ENCODE data around the gene ELMO1.
A peak's percentile ranks its signal among the peaks of the same experiment; 100 is the strongest.

Gene ELMO1

GRCh38 chr7:37076668-37077067 lies 372.0 kb downstream of the ELMO1 start:
- no peak for DNase-seq

GRCh38 chr7:37074370-37074769 lies 374.3 kb downstream of the ELMO1 start:
- DNase-seq: no peak

DNA sequence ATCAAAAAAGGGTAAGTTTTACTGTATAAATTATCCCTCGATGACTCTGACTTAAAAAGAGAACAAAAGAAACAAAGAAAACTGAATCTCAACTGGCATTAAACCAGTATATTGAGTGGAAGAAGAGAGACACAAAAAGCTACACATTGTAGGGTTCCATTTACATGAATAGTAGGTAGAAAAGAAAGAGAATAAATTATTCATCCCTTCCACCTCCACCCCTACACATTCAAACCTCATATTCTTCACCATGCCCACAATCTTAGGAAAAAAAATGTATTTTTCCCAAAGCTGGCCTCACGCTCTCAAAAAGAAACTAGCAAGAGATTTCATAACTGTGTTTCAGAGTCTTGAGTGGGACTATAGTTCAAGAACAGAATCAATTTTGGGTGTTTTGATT lies 377.5 kb downstream of the ELMO1 start:
- DNase-seq: no peak

- DNase-seq: no peak
Measured at GRCh38 chr7:37070471-37070870, 378.2 kb downstream of the ELMO1 start.

DNA sequence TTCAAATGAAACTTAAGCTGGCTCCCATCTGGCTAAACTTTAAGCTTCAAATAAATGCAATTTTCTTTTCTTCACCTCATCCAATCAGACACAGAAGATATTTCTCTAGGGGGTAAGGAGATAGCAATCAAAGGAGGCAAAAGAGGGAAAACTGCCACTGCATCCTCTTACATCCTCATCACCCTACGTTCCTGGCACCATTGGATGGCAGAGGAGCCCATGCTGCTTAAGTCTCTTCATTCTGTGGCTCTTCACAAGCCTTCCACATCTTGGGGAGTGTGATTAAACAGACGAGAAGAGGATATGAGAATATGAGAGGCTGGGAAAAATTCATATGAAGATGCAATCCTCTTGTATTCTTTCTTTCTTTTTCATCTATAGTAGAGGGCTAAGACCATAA lies 378.6 kb downstream of the ELMO1 start:
- DNase-seq: peak; percentile 63

- DNase-seq: no peak
Measured at GRCh38 chr7:37069336-37069735, 379.3 kb downstream of the ELMO1 start.

DNA sequence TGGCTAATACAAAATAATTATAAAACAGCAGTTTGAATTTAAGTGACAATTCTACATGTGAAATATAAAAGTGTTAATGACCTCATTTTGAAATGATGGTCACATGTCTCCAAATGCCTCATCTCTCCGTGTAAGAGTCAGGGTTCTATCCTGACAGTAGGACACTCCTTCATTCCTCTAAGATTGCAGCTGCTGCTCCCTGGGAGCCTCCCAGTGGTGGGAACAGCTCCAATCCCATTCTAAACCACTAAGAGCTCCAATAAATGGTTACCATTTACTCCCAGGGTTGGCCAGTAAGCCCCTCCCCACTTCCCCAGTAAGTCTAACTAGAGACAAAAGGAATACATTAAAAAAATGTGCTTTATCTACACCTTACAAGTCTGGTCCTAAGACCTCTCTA lies 379.8 kb downstream of the ELMO1 start:
- peak; percentile 15 for DNase-seq

DNA sequence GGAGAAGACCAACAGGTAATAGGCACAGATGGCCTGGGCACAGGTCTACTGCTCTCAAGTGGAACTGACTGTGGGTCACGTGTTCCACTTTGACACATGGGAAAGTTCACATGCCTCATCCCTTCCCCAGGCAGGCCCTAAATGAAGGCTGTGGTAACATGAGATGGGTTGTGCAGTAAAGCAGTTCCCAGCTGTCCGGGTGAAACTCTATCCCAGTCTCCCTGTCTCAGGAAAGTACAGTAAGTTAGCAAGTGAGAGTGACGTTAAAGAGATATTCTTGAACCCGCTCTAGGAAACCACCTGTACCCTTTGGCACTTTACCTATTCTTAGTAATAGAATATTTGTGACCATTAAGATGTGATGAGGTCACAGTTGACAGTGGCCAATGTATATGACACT lies 380.6 kb downstream of the ELMO1 start:
- DNase-seq: peak; percentile 96

DNA sequence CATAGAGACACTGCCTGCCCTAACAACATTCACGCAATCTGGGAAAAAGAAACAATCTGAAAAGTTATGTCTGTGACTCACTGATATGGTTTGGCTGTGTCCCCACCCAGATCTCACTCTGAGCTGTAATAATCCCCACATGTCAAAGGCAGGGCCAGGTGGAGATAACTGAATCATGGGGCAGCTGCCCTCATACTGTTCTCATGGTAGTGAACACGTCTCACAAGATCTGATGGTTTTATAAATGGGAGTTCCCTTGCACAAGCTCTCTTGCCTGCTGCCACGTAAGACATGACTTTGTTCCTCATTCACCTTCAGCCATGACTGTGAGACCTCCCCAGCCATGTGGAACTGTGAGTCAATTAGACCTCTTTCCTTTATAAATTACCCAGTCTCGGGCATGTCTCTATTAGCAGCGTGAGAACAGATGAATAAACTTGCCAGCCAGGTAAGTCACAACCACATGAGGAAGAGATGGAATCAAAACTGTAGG lies 382.8 kb downstream of the ELMO1 start:
- no peak for DNase-seq

GRCh38 chr7:37062560-37062859 lies 386.2 kb downstream of the ELMO1 start:
- no peak for DNase-seq

DNA sequence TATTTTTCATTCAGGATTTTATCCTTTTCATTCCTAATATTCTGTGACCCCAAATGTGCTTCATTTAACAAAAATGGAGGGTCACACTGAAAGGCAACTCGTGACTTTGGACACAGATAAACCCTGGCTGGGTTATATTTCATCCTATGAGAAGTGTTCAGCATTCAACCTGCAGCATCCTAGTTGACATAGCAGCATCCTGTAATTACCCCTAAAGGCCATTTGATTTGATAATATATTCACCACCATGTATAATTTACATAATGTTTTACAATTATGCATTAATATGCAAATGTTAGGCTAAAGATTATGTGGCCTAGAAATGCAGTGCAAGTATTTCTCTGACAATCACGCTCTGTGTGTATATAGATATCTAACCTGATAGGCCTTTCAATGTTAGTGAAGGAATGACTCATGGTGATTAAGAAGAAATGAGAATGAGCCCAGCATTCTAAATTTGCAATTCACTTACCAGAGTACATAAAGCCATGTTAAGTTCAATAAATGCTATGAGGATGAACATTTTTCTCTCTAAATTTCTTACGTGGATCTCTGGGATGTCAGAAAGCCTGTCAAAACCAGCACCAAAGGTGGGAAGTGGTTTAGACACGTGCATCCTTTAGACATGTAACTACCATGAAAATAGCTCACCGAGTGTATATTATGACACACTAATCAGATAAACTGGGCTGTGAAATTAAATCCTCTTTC lies 386.7 kb downstream of the ELMO1 start:
- DNase-seq: no peak

DNA sequence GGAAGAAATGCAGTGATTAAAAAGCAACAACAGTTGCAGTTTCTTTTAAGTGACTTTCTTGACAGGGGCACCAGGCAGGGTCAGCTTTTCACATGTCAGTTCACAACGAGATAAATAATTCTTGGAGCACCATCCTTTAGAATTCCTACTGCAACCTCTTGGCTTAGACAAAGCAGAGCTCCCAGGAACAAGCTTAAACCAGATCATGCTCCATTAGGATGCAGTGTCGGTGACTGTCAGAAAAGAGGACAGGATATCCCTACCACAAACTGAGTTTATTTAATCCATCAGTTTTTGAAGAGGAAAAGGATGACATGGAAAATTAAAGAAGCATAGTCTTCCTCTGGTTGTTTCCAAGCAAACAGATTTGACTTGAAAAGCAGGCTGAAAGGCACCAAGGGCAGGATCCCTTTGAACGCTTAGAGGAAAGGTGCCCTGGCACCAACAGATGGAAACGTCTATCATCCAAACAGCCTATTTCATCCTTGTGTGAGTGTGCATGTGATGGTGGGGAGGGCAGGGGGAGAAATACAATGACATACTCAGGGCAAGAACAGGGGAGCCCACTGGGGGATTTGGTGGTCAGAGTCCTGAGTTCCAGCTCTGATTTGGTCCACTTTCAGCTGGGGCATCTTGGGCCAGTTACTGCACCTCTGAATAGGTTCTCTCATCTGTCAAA lies 392.3 kb downstream of the ELMO1 start:
- no peak for DNase-seq

- DNase-seq: no peak
Measured at GRCh38 chr7:37054624-37055241, 393.9 kb downstream of the ELMO1 start.

DNA sequence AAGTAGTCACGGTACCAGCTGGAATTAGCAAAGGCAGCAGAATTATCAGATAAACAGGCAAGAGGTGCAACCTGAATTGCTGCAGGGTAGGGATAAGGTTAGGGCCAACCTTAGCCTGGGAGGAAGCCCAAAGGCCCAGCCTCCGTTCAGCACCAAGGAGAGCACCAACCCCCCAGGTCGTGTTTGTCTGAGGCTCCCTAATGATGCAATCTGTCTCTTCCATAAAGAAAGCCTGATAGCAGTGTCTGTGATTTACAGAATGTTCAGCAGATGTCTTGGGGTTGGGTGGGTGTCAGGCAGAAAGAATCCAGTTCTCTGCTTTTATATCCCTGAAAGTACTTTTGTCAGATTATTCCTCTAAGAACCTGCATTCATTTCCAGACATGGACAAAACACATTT lies 396.0 kb downstream of the ELMO1 start:
- no peak for DNase-seq

- no peak for DNase-seq
Measured at GRCh38 chr7:37050801-37051200, 397.9 kb downstream of the ELMO1 start.

DNA sequence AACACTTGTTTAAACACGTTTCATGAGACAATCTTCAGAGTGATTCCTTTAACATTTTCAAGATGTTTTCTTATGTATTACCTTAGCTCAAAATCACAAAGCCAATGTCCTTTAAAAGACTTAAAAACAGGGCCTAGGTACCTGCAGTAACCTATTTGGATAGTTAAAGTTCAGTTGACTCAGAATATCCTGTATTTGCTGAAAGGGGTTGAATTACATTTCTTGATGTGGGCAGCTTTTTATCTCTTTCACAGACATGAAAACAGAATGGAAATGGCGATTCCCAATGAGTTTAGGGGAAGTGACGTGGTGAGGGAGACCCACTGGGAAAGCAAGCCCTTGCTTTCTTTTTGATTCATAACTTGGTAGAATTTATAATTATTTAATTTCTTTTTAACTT lies 400.0 kb downstream of the ELMO1 start:
- DNase-seq: no peak

DNA sequence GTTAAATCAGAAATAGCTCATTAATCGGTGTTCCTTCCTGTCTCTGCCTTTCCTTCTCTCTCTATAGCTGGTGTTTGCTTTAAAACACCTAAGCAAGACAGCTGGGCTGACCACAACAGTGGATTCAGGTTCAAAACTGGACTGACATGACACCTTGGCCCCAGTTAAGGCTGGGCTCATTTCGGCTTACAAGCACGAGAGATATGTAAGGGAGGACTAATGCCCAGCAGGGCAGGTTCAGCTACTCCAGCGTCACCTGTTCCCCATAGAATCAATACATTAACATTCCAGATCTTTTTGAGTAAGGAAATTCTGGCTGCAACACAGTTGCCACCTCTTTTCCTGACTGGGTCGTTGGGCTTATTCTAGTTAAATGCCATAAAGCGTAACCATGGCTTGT lies 401.4 kb downstream of the ELMO1 start:
- no peak for DNase-seq

DNA sequence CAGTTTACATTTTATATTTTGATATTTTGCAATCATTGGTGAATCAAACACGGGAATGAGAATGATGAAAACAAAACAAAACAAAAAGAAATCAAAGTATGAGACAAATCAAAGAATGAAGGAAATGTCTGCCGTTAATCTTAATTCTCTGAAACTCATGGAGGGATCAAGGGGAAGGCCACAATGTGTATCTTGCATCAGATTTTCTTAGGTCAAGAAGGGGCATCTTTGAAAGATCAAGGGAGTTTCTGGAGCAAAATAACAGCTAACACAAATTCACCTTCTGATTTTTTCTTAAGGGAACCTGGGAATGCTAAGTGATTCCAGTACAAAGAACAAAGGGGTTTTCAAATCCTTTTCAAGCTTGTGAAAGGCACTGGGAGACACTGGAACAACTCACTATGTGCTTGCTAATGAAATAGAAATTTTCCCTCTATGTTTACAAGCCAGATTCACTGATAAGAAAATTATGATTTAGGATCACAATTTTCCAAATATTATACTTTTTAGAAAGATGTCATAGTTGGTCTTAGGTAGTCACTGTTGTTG lies 402.1 kb downstream of the ELMO1 start:
- no peak for DNase-seq

- no peak for DNase-seq
Measured at GRCh38 chr7:37045681-37046179, 402.9 kb downstream of the ELMO1 start.

GRCh38 chr7:37041461-37041860 lies 407.2 kb downstream of the ELMO1 start:
- DNase-seq: no peak

GRCh38 chr7:37040330-37040729 lies 408.3 kb downstream of the ELMO1 start:
- DNase-seq: peak; percentile 35

DNA sequence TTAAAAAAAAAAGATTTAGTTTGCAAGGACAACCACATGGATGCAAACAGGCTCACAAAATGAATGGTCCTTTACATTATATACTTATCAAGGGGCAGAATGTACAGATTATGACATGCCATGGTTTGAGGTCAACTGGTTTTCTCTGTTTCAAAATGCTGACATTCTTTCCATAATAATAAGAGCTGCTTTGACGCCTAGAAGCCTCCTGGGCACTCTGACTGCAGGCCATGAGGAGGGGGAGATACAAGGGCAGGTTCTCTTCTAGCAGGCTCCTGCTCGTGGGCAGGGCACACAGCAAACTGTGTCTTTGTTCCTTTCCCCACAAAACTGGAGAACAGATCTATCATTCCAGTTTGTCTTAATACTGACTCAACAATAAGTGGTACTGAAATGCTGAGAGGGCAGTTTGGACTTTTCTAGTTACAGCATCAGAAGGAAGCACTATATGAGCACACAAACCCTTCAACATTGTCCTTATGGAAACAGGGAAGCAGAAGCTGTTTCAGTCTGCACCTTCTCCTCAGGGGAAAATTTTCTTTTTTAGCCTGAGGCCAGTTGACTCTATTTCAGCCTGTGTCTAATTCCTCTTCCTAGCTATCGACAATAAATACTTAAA lies 409.4 kb downstream of the ELMO1 start:
- no peak for DNase-seq

- DNase-seq: no peak
Measured at GRCh38 chr7:37038706-37039105, 410.0 kb downstream of the ELMO1 start.

All from NCI-H2171 (cell line).